ENCODE results near the gene ZNF766. TPM values are rescaled to one million over a fixed set of nuclear protein-coding genes. Genes with fewer than 3 reads are reported as not detected.

ZNF766 gene
- total RNA-seq, 2 donors from 2014 or later: 31.2 to 41.6 TPM

DNA sequence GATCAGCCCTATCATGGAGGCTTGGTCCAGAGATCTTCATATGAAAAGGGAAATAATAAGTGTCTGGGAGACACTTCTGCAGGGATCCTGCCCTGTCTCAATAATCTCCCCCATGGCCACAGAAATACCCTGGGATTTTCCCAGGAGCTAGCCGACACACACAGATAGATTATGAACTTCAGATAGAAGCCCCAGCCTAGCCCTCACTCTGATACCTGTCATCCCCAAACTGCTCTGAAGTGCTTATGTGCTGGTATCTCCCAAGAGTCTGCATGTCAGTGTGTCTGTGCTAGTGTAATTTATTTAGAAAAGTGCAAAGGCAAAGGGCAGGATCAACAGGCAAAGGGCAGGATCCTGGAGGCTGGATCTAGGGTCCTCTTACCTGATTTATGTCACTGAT, 38.7 kb upstream of the ZNF766 start:
- peak overlapping the region; percentile 83 for H3K27ac Mint-ChIP-seq

DNA sequence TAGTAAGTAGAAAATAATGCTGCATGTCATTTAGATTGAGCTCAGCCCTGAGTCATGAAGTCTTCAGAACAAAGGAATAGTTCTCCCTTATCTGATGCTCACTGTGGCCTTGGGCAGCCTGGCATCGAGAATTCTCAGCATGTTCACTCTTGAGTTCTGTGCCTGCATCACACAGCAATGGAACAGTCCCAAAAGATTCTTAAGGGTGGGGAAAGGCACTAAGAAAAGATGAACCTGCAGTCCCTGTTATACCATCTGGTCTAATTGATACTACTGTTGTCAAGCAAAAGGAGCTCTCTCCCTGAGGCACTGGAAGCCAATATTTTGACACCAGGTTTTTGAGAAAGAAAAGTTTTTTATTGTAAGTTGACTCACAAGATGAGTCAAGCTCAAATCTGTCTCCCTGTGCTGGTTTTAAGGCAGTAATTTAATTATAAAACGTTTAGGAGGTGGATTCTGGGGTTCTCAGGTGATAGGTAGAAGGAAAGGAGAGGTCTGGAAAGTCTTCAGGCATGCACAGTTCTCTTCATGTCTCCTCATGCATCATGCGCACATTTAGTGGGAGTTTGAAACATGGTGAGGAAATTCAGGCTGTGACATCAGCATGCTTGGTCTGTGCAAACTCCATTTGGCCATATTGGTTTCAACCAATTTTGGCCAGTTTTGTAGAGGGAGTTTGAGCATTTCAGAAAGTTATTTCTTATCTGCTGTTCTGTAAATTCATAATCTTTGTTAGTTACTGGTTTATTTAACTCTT, 38.1 kb upstream of the ZNF766 start:
- Mint-ChIP-seq H3K27ac (peak overlapping the region; percentile 83), H3K9me3 (no peaks in the 10 kb centered on the region), H3K27me3 (ENCODE audit: insufficient read depth) (no peaks in the 10 kb centered on the region), H3K4me1 (peaks cover 3% of the 10 kb centered on the region), H3K36me3 (ENCODE audit: low read depth) (peaks cover 44% of the 10 kb centered on the region), H3K4me3 (no peak overlapping the region)
- no peaks in the 10 kb centered on the region for H3K4me1 ChIP-seq (ENCODE audit: control insufficient read depth, insufficient read depth, low read length)
- H3K9ac ChIP-seq (ENCODE audit: extremely low read depth, low read length, poor library complexity, severe bottlenecking): no peak overlapping the region
- WGBS, 2 experiments (ENCODE audit: insufficient coverage in 1 of 2, insufficient read length in 1 of 2): 81 to 88% methylated on average over 3 of the region's 3 CpGs
- H3K27ac ChIP-seq (ENCODE audit: low read depth, low read length): no peak overlapping the region
- DNase-seq: no peak
- no peaks in the 10 kb centered on the region for H3K9me3 ChIP-seq (ENCODE audit: control insufficient read depth, low read length)
- H3K36me3 ChIP-seq (ENCODE audit: control insufficient read depth, insufficient read depth, low read length): peaks cover 24% of the 10 kb centered on the region
- H3K27me3 ChIP-seq (ENCODE audit: control insufficient read depth, insufficient read depth, low read length, poor library complexity, severe bottlenecking): no peaks in the 10 kb centered on the region
- no peak overlapping the region for H3K4me3 ChIP-seq (ENCODE audit: low read length)
- TF ChIP-seq, protein P1, sequence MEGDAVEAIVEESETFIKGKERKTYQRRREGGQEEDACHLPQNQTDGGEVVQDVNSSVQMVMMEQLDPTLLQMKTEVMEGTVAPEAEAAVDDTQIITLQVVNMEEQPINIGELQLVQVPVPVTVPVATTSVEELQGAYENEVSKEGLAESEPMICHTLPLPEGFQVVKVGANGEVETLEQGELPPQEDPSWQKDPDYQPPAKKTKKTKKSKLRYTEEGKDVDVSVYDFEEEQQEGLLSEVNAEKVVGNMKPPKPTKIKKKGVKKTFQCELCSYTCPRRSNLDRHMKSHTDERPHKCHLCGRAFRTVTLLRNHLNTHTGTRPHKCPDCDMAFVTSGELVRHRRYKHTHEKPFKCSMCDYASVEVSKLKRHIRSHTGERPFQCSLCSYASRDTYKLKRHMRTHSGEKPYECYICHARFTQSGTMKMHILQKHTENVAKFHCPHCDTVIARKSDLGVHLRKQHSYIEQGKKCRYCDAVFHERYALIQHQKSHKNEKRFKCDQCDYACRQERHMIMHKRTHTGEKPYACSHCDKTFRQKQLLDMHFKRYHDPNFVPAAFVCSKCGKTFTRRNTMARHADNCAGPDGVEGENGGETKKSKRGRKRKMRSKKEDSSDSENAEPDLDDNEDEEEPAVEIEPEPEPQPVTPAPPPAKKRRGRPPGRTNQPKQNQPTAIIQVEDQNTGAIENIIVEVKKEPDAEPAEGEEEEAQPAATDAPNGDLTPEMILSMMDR (conservative IDR thresholded peaks at IDR 0.05): no peak

More for the DNA sequence above, 38.7 kb upstream of the ZNF766 start:
- H3K36me3 Mint-ChIP-seq (ENCODE audit: low read depth): peaks cover 50% of the 10 kb centered on the region
- Histone ChIP-seq H3K27me3 (ENCODE audit: control insufficient read depth, insufficient read depth, low read length, poor library complexity, severe bottlenecking) (no peaks in the 10 kb centered on the region), H3K4me3 (ENCODE audit: low read length) (no peak overlapping the region), H3K4me1 (ENCODE audit: control insufficient read depth, insufficient read depth, low read length) (no peaks in the 10 kb centered on the region), H3K36me3 (ENCODE audit: control insufficient read depth, insufficient read depth, low read length) (peaks cover 30% of the 10 kb centered on the region), H3K9me3 (ENCODE audit: control insufficient read depth, low read length) (no peaks in the 10 kb centered on the region), H3K27ac (ENCODE audit: low read depth, low read length) (no peak overlapping the region), H3K9ac (ENCODE audit: extremely low read depth, low read length, poor library complexity, severe bottlenecking) (no peak overlapping the region)
- TF ChIP-seq, protein P1 (conservative IDR thresholded peaks at IDR 0.05): no peak
- H3K9me3 Mint-ChIP-seq: no peaks in the 10 kb centered on the region
- H3K4me1 Mint-ChIP-seq: peaks cover 3% of the 10 kb centered on the region
- H3K27me3 Mint-ChIP-seq (ENCODE audit: insufficient read depth): no peaks in the 10 kb centered on the region
- DNase-seq: no peak
- WGBS, 2 experiments (ENCODE audit: insufficient coverage in 1 of 2, insufficient read length in 1 of 2): 100% methylated on average over 1 of the region's 1 CpG; no CpG with 5 or more reads in 1 of the 2 experiments
- no peak overlapping the region for H3K4me3 Mint-ChIP-seq

DNA sequence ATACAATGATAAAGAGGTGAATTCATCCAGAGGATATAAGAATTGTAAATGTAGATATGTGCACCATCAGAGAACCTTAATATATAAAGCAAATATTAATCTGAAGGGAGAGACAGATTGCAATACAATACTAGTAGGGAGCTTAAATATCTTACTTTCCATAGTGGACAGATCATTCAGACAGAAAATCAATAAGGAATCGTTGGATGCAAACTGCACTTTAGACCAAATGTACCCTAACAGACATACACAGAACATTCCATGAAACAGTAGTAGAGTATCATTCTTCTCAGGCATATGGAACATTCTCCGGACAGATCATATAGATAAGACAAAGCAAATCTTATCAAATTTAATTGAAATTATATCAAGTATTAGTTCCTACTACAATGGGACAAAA, 35.0 kb upstream of the ZNF766 start:
- no peak overlapping the region for H3K27ac Mint-ChIP-seq
- H3K9me3 Mint-ChIP-seq: no peaks in the 10 kb centered on the region
- TF ChIP-seq, protein P1 (conservative IDR thresholded peaks at IDR 0.05): no peak
- no peak overlapping the region for H3K4me3 Mint-ChIP-seq
- H3K9me3 ChIP-seq (ENCODE audit: control insufficient read depth, low read length): no peaks in the 10 kb centered on the region
- peaks cover 6% of the 10 kb centered on the region for H3K36me3 ChIP-seq (ENCODE audit: control insufficient read depth, insufficient read depth, low read length)
- H3K4me1 ChIP-seq (ENCODE audit: control insufficient read depth, insufficient read depth, low read length): no peaks in the 10 kb centered on the region
- DNase-seq: no peak
- no peak overlapping the region for H3K9ac ChIP-seq (ENCODE audit: extremely low read depth, low read length, poor library complexity, severe bottlenecking)
- H3K27me3 Mint-ChIP-seq (ENCODE audit: insufficient read depth): peaks cover 4% of the 10 kb centered on the region
- peaks cover 3% of the 10 kb centered on the region for H3K4me1 Mint-ChIP-seq
- no peak overlapping the region for H3K4me3 ChIP-seq (ENCODE audit: low read length)
- H3K36me3 Mint-ChIP-seq (ENCODE audit: low read depth): peaks cover 17% of the 10 kb centered on the region
- 98 to 100% methylated on average over 1 to 2 of the region's 2 CpGs for WGBS, 2 experiments (ENCODE audit: insufficient coverage in 1 of 2, insufficient read length in 1 of 2)
- H3K27me3 ChIP-seq (ENCODE audit: control insufficient read depth, insufficient read depth, low read length, poor library complexity, severe bottlenecking): no peaks in the 10 kb centered on the region
- H3K27ac ChIP-seq (ENCODE audit: low read depth, low read length): no peak overlapping the region

Data from endodermal cell (in vitro differentiated cells).